Stimulated activated CD4-positive, alpha-beta T cell treated with anti-CD3 and anti-CD28 coated beads, Interleukin-15, amount 100 ng/mL, for 48 hours (primary cell): ENCODE data around the gene CNMD.
"Not testable (repeated sequence)": the region's sequence is repeated elsewhere in the genome, so short reads cannot be mapped to it uniquely, and the experiment has no call there.

Source experiments
- DNase-seq, 2 donors: peaks; one replicate each; pipeline ENCODE4 v3.0.0-alpha.2; 2020; ENCODE audit warnings: low read depth in 2 of 2

Gene CNMD

GRCh38 chr13:52686376-52686775, 53.2 kb downstream of the CNMD start:
- DNase-seq: no peak

- DNase-seq: not testable (repeated sequence)
Measured at GRCh38 chr13:52685806-52686205, 53.8 kb downstream of the CNMD start.

- DNase-seq: no peak
Measured at GRCh38 chr13:52677823-52678222, 61.8 kb downstream of the CNMD start.

- DNase-seq: no peak
Measured at GRCh38 chr13:52673465-52673864, 66.2 kb downstream of the CNMD start.

GRCh38 chr13:52670726-52671125, 68.9 kb downstream of the CNMD start:
- no peak for DNase-seq

GRCh38 chr13:52669677-52670076, 69.9 kb downstream of the CNMD start:
- no peak for DNase-seq

GRCh38 chr13:52665325-52665724, 74.3 kb downstream of the CNMD start:
- DNase-seq: no peak

- DNase-seq: no peak
Measured at GRCh38 chr13:52664272-52664671, 75.3 kb downstream of the CNMD start.

GRCh38 chr13:52659340-52659739, 80.3 kb downstream of the CNMD start:
- DNase-seq: no peak
